Measurements from ENCODE around the gene ANO9. TPM values are rescaled to one million over a fixed set of nuclear protein-coding genes. Genes with fewer than 3 reads are reported as not detected.

Gene ANO9
- total RNA-seq, 1 experiment from 2014 or later: 16.6 TPM

GRCh38 chr11:444396-445144, 2.8 kb upstream of the ANO9 start:
- no peaks in the 10 kb centered on the region for H3K27me3 ChIP-seq (ENCODE audit: low read length)
- no peaks in the 10 kb centered on the region for H3F3A ChIP-seq (ENCODE audit: low read length, unreplicated experiment)
- H3K4me2 ChIP-seq (ENCODE audit: low read length): peak overlapping the region; percentile 80
- intact Hi-C loops (cut with micrococcal nuclease): loop anchor here (2.0 to 10.0 kb wide), 3 partner anchors 50 to 140 kb away; partner anchors contain the start of genes B4GALNT4, IFITM2 and PKP3
- peaks cover 22% of the 10 kb centered on the region for H3K79me2 ChIP-seq (ENCODE audit: low read length)
- H3K4me1 ChIP-seq (ENCODE audit: insufficient read depth, low read length): peaks cover 26% of the 10 kb centered on the region
- H3K36me3 ChIP-seq (ENCODE audit: low read depth, low read length): no peaks in the 10 kb centered on the region
- DNase-seq: peak; percentile 52
- no peak overlapping the region for H3K9ac ChIP-seq (ENCODE audit: low read length)
- ChIA-PET POLR2A (ENCODE audit: unreplicated experiment) (no interaction called here), CTCF (no interaction called here)
- H3K4me3 ChIP-seq (ENCODE audit: low read length): peak overlapping the region; percentile 40
- peak overlapping the region; percentile 82 for H2AFZ ChIP-seq (ENCODE audit: low read length)
- no peaks in the 10 kb centered on the region for H3K9me2 ChIP-seq (replicated peaks; ENCODE audit: low read length)
- H4K20me1 ChIP-seq (ENCODE audit: low read length): no peaks in the 10 kb centered on the region
- ATAC-seq: peak; percentile 16
- H3K9me3 ChIP-seq (ENCODE audit: low read length): no peaks in the 10 kb centered on the region
- no peak overlapping the region for H3K27ac ChIP-seq (ENCODE audit: low read length)
- no TSS peak for BruUV-seq (replicated peaks)
- TF ChIP-seq CTCF (conservative IDR thresholded peaks at IDR 0.05; ENCODE audit: low read depth, low read length) (no peak), EZH2phosphoT487 (IDR thresholded peaks at IDR 0.05; ENCODE audit: borderline replicate concordance, low read length) (no peak), EZH2 (IDR thresholded peaks at IDR 0.05; ENCODE audit: low read length, unreplicated experiment) (no peak)

GRCh38 chr11:443542-444199, 1.9 kb upstream of the ANO9 start:
- Histone ChIP-seq H3K9me2 (replicated peaks; ENCODE audit: low read length) (no peaks in the 10 kb centered on the region), H3K27me3 (ENCODE audit: low read length) (no peaks in the 10 kb centered on the region), H3K27ac (ENCODE audit: low read length) (no peak overlapping the region), H4K20me1 (ENCODE audit: low read length) (no peaks in the 10 kb centered on the region), H3F3A (ENCODE audit: low read length, unreplicated experiment) (no peaks in the 10 kb centered on the region), H3K36me3 (ENCODE audit: low read depth, low read length) (no peaks in the 10 kb centered on the region), H3K4me2 (ENCODE audit: low read length) (no peak overlapping the region), H3K79me2 (ENCODE audit: low read length) (0 out of 2 replicates have a peak, but pooled peaks cover 17% of the 10 kb centered on the region), H3K4me1 (ENCODE audit: insufficient read depth, low read length) (peaks cover 17% of the 10 kb centered on the region), H2AFZ (ENCODE audit: low read length) (no peak overlapping the region), H3K4me3 (ENCODE audit: low read length) (no peak overlapping the region), H3K9me3 (ENCODE audit: low read length) (no peaks in the 10 kb centered on the region), H3K9ac (ENCODE audit: low read length) (no peak overlapping the region)
- intact Hi-C loops (cut with micrococcal nuclease): loop anchor here (2.0 to 10.0 kb wide), 3 partner anchors 49 to 139 kb away; partner anchors contain the start of genes B4GALNT4, IFITM2 and PKP3
- ATAC-seq (no peak), DNase-seq (peak; percentile 8)
- ChIA-PET CTCF (no interaction called here), POLR2A (ENCODE audit: unreplicated experiment) (no interaction called here)
- BruUV-seq (replicated peaks): no TSS peak
- TF ChIP-seq EZH2 (IDR thresholded peaks at IDR 0.05; ENCODE audit: low read length, unreplicated experiment) (no peak), CTCF (conservative IDR thresholded peaks at IDR 0.05; ENCODE audit: low read depth, low read length) (no peak), EZH2phosphoT487 (IDR thresholded peaks at IDR 0.05; ENCODE audit: borderline replicate concordance, low read length) (no peak)
